ENCODE data around the gene PLB1. TPM values are rescaled to one million over a fixed set of nuclear protein-coding genes. Genes with fewer than 3 reads are reported as not detected.

The PLB1 gene
- polyA plus RNA-seq, 1 experiment = 0.38 TPM

DNA sequence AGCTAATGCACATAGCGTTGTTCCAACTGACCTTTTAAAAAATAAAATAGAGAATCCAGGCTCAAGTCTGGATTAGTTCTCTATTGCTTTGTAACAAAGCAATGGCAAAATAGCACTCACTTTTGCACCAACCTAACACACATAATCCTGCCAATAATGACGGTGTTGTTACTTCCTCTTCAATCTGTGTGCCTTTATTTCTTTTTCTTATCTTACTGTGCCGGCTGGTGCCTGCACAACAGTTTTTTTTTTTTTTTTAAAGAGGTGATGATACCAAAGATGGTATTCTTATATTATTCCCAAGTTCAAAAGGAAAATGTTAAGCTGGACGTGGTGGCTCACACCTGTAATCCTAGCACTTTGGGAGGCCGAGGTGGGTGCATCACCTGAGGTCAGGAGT, 3.4 kb downstream of the PLB1 start:
- ChIA-PET POLR2A (no interaction called here), CTCF (no interaction called here)
- Histone ChIP-seq H3K27me3 (ENCODE audit: control insufficient read depth, insufficient read depth, low read length) (peaks cover 20% of the 10 kb centered on the region), H3K36me3 (ENCODE audit: control insufficient read depth, insufficient read depth, low read length) (no peaks in the 10 kb centered on the region), H3K4me3 (ENCODE audit: low read depth, low read length) (no peak overlapping the region)
- TF ChIP-seq, protein P1, sequence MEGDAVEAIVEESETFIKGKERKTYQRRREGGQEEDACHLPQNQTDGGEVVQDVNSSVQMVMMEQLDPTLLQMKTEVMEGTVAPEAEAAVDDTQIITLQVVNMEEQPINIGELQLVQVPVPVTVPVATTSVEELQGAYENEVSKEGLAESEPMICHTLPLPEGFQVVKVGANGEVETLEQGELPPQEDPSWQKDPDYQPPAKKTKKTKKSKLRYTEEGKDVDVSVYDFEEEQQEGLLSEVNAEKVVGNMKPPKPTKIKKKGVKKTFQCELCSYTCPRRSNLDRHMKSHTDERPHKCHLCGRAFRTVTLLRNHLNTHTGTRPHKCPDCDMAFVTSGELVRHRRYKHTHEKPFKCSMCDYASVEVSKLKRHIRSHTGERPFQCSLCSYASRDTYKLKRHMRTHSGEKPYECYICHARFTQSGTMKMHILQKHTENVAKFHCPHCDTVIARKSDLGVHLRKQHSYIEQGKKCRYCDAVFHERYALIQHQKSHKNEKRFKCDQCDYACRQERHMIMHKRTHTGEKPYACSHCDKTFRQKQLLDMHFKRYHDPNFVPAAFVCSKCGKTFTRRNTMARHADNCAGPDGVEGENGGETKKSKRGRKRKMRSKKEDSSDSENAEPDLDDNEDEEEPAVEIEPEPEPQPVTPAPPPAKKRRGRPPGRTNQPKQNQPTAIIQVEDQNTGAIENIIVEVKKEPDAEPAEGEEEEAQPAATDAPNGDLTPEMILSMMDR (IDR thresholded peaks at IDR 0.05; ENCODE audit: insufficient read depth, low read depth, low read length) = no peak
- no peak for DNase-seq (ENCODE audit: low read depth)

DNA sequence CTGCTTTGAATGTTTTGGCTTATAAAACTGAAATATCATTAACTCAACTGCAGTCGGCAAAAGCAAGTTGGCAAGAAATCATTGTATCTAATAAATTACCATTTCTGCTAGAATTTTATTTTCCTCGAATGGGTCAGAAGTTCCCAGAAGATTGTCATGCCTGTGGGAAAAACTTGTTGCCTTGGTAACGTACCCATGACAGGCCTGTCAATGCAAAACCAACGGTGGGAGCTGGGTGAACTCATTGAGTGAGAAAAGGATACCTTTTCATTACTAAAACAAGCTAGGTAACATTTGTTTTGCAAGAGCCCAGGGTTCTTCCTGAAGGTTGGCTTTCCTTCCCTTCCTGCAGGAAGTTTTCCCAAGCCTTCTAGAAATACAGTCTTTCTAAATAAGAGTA, 9.5 kb downstream of the PLB1 start:
- Histone ChIP-seq H3K36me3 (ENCODE audit: control insufficient read depth, insufficient read depth, low read length) (no peaks in the 10 kb centered on the region), H3K27me3 (ENCODE audit: control insufficient read depth, insufficient read depth, low read length) (peaks cover 4% of the 10 kb centered on the region), H3K4me3 (ENCODE audit: low read depth, low read length) (no peak overlapping the region)
- ChIA-PET CTCF (no interaction called here), POLR2A (no interaction called here)
- DNase-seq (ENCODE audit: low read depth) = no peak
- TF ChIP-seq, protein P1 (IDR thresholded peaks at IDR 0.05; ENCODE audit: insufficient read depth, low read depth, low read length) = no peak

DNA sequence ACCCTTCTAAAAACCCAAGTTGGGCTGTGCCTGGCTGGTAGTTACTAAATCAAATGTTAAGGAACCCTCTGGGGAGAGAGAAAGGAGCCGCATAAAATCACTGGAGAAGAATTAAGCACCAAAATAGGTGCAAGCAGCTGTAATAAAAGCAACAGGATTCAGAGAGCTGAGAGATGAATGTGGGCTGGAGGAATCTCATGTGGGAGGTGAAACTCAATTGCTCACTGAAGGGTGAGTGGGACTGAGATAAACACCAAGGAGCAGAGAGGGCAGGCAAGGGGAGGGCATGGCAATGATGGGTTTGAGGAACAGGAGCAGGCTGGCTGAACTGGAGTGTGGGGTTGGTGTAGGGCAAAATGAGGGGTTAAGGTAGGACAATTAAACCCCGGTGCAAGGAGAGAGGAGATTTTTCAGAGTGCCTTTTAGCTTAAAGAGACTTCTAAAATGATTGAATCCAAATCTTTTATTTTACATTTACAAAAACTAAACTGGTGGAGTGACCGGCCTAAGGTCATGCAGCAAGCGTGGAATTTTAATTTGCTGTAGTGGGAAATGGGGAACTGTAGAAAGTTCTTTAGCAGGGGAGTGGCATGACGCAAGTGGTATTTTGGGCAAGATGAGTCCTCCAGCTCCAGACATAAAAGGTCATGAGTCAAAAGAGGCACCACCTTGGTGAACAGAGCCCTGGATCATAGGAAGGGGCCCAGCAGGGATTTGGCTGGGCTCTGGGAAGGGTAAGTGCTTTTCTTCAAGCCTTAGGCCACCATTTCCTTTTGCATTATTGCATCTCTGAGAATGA, 10.5 kb downstream of the PLB1 start:
- CTCF ChIA-PET = interaction anchor here (0.7 kb wide), 1 partner anchor 60 kb away, joined by 4 read pairs; no protein-coding TSS in a partner anchor
- POLR2A ChIA-PET = no interaction called here
- Histone ChIP-seq H3K36me3 (ENCODE audit: control insufficient read depth, insufficient read depth, low read length) (no peaks in the 10 kb centered on the region), H3K4me3 (ENCODE audit: low read depth, low read length) (no peak overlapping the region), H3K27me3 (ENCODE audit: control insufficient read depth, insufficient read depth, low read length) (peaks cover 4% of the 10 kb centered on the region)
- TF ChIP-seq, protein P1 (IDR thresholded peaks at IDR 0.05; ENCODE audit: insufficient read depth, low read depth, low read length) = no peak
- DNase-seq (ENCODE audit: low read depth) = no peak

DNA sequence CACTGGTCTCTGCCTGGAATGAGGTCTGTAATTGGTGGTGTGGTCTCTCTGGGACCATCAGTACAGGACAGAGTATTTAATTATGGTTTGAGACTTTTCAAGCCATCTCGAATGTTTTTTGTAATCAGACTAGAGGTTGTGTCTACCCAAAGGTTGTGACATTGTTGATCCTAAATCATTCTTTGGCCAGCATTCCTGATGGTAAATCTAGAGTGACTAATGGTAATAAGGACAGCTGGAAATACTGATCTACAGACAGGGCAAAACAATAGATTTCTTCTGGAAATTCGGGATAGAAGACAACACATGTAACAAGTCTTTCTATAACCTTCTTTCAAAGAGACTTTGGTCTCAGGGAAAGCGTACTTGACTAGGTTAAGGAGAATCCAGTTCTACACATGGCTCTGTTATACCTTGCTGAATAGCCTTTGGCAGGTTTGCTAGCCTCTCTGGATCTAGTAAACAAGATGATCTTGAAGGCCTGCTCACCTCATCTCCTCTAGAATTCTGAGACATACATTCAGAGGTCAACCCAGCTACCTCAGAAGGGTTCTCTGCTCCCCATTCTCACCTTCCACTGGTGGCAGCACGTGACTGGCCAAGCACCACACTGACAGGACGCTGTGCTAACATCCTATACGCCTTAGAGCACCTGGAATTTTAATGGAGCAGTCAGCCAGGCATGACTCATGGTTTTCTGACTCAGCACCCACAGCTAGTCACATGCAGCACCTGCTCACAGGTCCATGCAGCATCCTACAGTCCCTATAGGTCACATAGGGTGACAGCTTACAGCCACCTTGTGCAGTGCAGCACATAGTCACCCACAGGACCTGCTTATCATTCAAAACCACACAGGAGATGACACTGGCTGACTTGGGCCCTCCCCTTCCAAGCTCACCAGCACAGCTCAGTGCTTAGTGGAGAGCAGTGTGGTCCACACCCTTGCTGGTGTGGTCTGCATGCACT, 12.2 kb downstream of the PLB1 start:
- H3K4me3 ChIP-seq (ENCODE audit: low read depth, low read length) = no peak overlapping the region
- ChIA-PET POLR2A (no interaction called here), CTCF (no interaction called here)
- H3K36me3 ChIP-seq (ENCODE audit: control insufficient read depth, insufficient read depth, low read length) = no peaks in the 10 kb centered on the region
- DNase-seq (ENCODE audit: low read depth) = no peak
- H3K27me3 ChIP-seq (ENCODE audit: control insufficient read depth, insufficient read depth, low read length) = peaks cover 8% of the 10 kb centered on the region
- TF ChIP-seq, protein P1 (IDR thresholded peaks at IDR 0.05; ENCODE audit: insufficient read depth, low read depth, low read length) = no peak

DNA sequence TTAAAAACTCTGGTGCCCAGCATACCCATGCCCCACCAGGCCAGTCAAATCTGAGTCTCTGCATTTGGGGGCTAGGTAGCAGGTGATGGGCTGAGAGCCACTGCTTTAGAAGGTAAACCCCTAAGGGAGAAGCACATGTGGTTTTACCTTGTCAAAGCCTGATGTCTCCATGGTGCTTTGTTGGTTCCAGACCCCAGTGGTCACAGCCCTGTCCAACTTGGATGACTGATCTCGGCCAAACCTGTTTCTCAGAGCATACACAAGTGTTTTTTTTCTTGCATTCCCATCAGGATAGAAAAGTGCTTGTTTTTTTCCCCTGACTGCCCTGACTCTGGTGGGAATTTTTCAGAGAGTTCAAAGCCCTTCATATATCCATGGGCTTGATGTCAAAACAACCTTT, 13.5 kb downstream of the PLB1 start:
- ChIA-PET POLR2A (no interaction called here), CTCF (no interaction called here)
- DNase-seq (ENCODE audit: low read depth) = no peak
- Histone ChIP-seq H3K36me3 (ENCODE audit: control insufficient read depth, insufficient read depth, low read length) (no peaks in the 10 kb centered on the region), H3K4me3 (ENCODE audit: low read depth, low read length) (no peak overlapping the region), H3K27me3 (ENCODE audit: control insufficient read depth, insufficient read depth, low read length) (peaks cover 5% of the 10 kb centered on the region)
- TF ChIP-seq, protein P1 (IDR thresholded peaks at IDR 0.05; ENCODE audit: insufficient read depth, low read depth, low read length) = no peak
